Measurements from ENCODE around the gene GRHPR. TPM values are rescaled to one million over a fixed set of nuclear protein-coding genes. Genes with fewer than 3 reads are reported as not detected.

Gene GRHPR
- total RNA-seq, 5 donors from 2014 or later (not counting 1 experiment from before 2014, with no cell fraction given), result 33.3 to 63.8 (median 43.9) TPM

DNA sequence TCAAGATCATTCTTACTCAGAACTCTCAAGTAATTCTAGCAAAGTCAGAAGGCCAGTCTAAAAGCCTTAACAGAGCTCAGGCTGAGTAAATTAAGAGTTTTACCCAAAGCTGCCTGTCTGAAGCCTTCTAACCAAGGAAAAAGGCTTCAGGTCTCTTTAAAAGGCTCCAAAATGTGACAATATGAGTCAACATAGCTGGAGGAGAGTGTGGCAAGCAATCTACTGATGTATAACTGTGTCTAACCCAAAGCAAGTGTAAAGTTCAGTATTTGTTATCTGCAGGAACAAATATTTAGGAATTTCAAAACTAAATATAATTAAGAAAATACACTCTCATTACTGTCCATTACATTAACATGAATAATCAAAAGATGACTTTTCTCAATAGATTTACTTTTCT lies 31.7 kb downstream of the GRHPR start:
- ChIA-PET CTCF (no interaction called here), POLR2A (interaction anchor here in 1 of 2 donors (0.6 kb wide), 1 partner anchor 11 kb away, joined by 7 read pairs; the partner anchor contains the start of gene ZBTB5)
- peak overlapping the region in 1 of 2 donors; percentile 41 for H3K27ac Mint-ChIP-seq
- Histone ChIP-seq H3K36me3 (ENCODE audit: control insufficient read depth in 2 of 2, extremely low read depth in 1 of 2, insufficient read depth in 1 of 2, low read length in 1 of 2) (peaks cover 0 to 6% of the 10 kb centered on the region in 2 donors), H3K27me3 (replicated peaks in 1 of 2; ENCODE audit: control insufficient read depth in 2 of 2, extremely low read depth in 1 of 2, insufficient read depth in 2 of 2, low read length in 1 of 2) (no peaks in the 10 kb centered on the region), H3K4me3 (ENCODE audit: control insufficient read depth in 1 of 2, extremely low read depth in 1 of 2, low read length in 1 of 2) (no peak overlapping the region), H3K4me1 (ENCODE audit: control insufficient read depth in 1 of 2, extremely low read depth in 1 of 2, insufficient read depth in 2 of 2, low read length in 2 of 2) (peaks cover 0 to 2% of the 10 kb centered on the region in 2 experiments), H3K9me3 (no peaks in the 10 kb centered on the region), H3K27ac (ENCODE audit: low read length) (no peak overlapping the region)
- H3K9me3 Mint-ChIP-seq, result no peaks in the 10 kb centered on the region
- peaks cover 64 to 67% (median 66%) of the 10 kb centered on the region in 3 donors for H3K4me1 Mint-ChIP-seq
- ATAC-seq (replicated peaks in 1 of 4) (no peak), DNase-seq (no peak)
- no peaks in the 10 kb centered on the region for H3K27me3 Mint-ChIP-seq
- H3K36me3 Mint-ChIP-seq, result peaks cover 14% of the 10 kb centered on the region
- no peak overlapping the region for H3K4me3 Mint-ChIP-seq

DNA sequence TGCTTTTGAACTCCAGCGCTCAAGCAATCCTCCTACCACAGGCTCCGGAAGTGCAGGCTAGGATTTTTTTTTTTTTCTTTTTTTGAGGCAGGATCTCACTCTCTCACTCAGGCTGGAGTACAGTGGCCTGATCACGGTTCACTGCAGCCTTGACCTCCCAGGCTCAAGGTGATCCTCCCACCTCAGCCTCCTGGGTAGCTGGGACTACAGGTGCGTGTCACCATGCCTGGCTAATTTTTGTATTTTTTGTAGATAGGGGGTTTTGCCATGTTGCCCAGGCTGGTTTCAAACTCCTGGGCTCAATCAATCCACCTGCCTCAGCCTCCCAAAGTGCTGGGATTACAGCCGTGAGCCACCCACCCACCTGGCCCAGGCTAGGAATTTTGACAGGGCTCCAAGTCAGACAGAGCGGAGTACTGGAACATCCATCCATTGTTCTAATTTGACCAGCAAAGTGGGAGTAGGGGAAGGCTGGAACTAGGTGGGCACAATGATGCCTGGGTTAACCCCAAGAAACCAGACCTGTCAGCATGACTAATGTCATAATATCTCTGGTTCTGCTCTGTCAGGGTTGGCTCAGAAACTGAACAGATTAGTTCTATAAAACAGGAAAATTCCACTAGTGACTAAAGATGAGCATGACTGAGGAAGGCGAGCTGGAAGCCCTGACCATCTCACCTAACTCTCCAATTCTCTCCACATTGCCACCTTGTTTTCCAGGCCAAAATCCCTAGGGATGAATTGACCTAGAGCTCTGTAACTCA lies 33.6 kb downstream of the GRHPR start:
- 88% methylated on average over 1 of the region's 7 CpGs for WGBS (ENCODE audit: insufficient coverage)
- Mint-ChIP-seq H3K27me3 (no peaks in the 10 kb centered on the region), H3K4me3 (no peak overlapping the region), H3K36me3 (peaks cover 5% of the 10 kb centered on the region), H3K9me3 (no peaks in the 10 kb centered on the region), H3K4me1 (peaks cover 62 to 69% (median 67%) of the 10 kb centered on the region in 3 donors), H3K27ac (no peak overlapping the region)
- H3K27me3 ChIP-seq (replicated peaks in 1 of 2; ENCODE audit: control insufficient read depth in 2 of 2, extremely low read depth in 1 of 2, insufficient read depth in 2 of 2, low read length in 1 of 2), result no peaks in the 10 kb centered on the region
- H3K9me3 ChIP-seq, result no peaks in the 10 kb centered on the region
- H3K4me1 ChIP-seq (ENCODE audit: control insufficient read depth in 1 of 2, extremely low read depth in 1 of 2, insufficient read depth in 2 of 2, low read length in 2 of 2), result peaks cover 2% of the 10 kb centered on the region in 2 experiments
- no peak overlapping the region for H3K4me3 ChIP-seq (ENCODE audit: control insufficient read depth in 1 of 2, extremely low read depth in 1 of 2, low read length in 1 of 2)
- no peak overlapping the region for H3K27ac ChIP-seq (ENCODE audit: low read length)
- POLR2A ChIA-PET, result interaction anchor here in 1 of 2 donors (0.9 kb wide), 1 partner anchor 9 kb away, joined by 7 read pairs; the partner anchor contains the start of gene ZBTB5
- ATAC-seq (replicated peaks in 1 of 4) (no peak), DNase-seq (no peak)
- H3K36me3 ChIP-seq (ENCODE audit: control insufficient read depth in 2 of 2, extremely low read depth in 1 of 2, insufficient read depth in 1 of 2, low read length in 1 of 2), result no peaks in the 10 kb centered on the region
- CTCF ChIA-PET, result no interaction called here

DNA sequence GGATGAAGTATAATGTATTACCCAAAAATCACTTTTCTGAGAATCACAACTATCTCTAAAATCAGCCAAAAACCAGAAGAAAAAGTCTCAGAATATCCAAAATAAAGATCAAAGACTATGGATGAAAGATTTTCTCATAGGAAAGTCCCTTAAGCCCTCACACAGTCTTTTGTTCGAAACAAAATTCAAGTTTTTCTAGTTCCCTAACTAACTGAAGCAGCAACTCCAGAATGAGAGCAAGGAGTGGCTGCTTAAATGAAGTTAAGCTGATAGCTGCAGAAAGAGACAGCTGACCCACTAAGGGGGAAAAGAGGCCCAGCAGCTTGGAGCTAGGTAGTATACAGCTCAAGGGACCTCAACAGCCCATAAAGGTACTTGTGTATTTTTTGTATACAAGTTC lies 34.3 kb downstream of the GRHPR start:
- H3K4me1 ChIP-seq (ENCODE audit: control insufficient read depth in 1 of 2, extremely low read depth in 1 of 2, insufficient read depth in 2 of 2, low read length in 2 of 2), result peaks cover 2% of the 10 kb centered on the region in 2 experiments
- CTCF ChIA-PET, result no interaction called here
- no peaks in the 10 kb centered on the region for H3K27me3 ChIP-seq (replicated peaks in 1 of 2; ENCODE audit: control insufficient read depth in 2 of 2, extremely low read depth in 1 of 2, insufficient read depth in 2 of 2, low read length in 1 of 2)
- H3K36me3 ChIP-seq (ENCODE audit: control insufficient read depth in 2 of 2, extremely low read depth in 1 of 2, insufficient read depth in 1 of 2, low read length in 1 of 2), result no peaks in the 10 kb centered on the region
- Mint-ChIP-seq H3K9me3 (no peaks in the 10 kb centered on the region), H3K4me3 (no peak overlapping the region), H3K27me3 (no peaks in the 10 kb centered on the region), H3K27ac (no peak overlapping the region), H3K36me3 (peaks cover 5% of the 10 kb centered on the region), H3K4me1 (peaks cover 62 to 73% (median 67%) of the 10 kb centered on the region in 3 donors)
- no peaks in the 10 kb centered on the region for H3K9me3 ChIP-seq
- H3K27ac ChIP-seq (ENCODE audit: low read length), result no peak overlapping the region
- no CpG with 5 or more reads among the region's 1 CpG for WGBS (ENCODE audit: insufficient coverage)
- H3K4me3 ChIP-seq (ENCODE audit: control insufficient read depth in 1 of 2, extremely low read depth in 1 of 2, low read length in 1 of 2), result no peak overlapping the region
- ATAC-seq (replicated peaks in 1 of 4) (peak in 1 of 4 experiments; percentile 48), DNase-seq (no peak)
- POLR2A ChIA-PET, result interaction anchor here in 1 of 2 donors (0.9 kb wide), 1 partner anchor 8 kb away, joined by 7 read pairs; the partner anchor contains the start of gene ZBTB5

- peak overlapping the region in 1 of 2 donors; percentile 96 for H3K4me3 ChIP-seq (ENCODE audit: control insufficient read depth in 1 of 2, extremely low read depth in 1 of 2, low read length in 1 of 2)
Measured at GRCh38 chr9:37464006-37464405, 41.5 kb downstream of the GRHPR start.

DNA sequence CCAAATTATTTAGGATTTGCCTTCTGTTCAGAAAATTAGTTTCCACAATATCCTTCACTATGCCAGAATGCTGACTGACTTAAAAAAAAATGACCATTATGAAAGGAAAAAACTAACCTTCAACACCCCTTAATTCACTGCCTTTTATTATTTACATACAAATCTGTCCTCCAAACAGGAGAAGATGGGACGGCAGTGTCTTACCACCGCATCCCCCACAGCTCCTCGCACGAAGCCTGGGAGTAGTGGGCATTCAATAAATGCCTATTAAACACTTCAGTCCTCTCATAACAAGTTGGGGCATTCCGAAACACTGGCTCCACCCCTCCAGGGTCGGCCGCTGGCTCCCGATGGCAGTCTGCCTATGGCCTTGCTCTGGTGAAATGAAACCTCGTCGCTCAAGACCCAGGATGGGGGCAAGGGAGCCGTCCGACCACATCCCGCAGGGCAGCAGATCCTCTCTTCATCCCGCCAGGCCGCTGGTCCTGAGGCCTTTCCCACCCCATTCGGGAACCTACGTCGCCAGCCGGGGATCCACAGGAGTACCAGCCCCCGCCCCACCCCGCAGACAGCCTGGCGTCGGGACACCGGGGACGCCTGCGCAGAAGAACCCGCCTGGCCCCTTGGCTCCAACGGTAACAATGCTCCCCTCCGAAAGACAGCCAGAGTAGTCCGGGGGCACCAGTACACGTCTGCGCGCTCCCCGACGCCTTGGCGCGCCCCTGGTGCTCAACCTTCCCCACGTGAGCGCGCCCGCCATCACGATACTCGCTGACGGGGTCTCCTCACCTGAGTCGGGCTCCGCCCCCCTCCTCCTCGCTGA lies 42.1 kb downstream of the GRHPR start:
- Mint-ChIP-seq H3K4me3 (peak overlapping the region; percentile 91 to 96 (median 94)), H3K9me3 (no peaks in the 10 kb centered on the region), H3K27ac (peak overlapping the region; percentile 91 to 93), H3K4me1 (peaks cover 35 to 42% (median 38%) of the 10 kb centered on the region in 3 donors), H3K27me3 (no peaks in the 10 kb centered on the region), H3K36me3 (peaks cover 8% of the 10 kb centered on the region)
- Histone ChIP-seq H3K4me3 (ENCODE audit: control insufficient read depth in 1 of 2, extremely low read depth in 1 of 2, low read length in 1 of 2) (peak overlapping the region; percentile 93 to 96), H3K36me3 (ENCODE audit: control insufficient read depth in 2 of 2, extremely low read depth in 1 of 2, insufficient read depth in 1 of 2, low read length in 1 of 2) (no peaks in the 10 kb centered on the region), H3K9me3 (no peaks in the 10 kb centered on the region), H3K4me1 (ENCODE audit: control insufficient read depth in 1 of 2, extremely low read depth in 1 of 2, insufficient read depth in 2 of 2, low read length in 2 of 2) (peaks cover 13 to 23% of the 10 kb centered on the region in 2 experiments), H3K27ac (ENCODE audit: low read length) (peak overlapping the region; percentile 97), H3K27me3 (replicated peaks in 1 of 2; ENCODE audit: control insufficient read depth in 2 of 2, extremely low read depth in 1 of 2, insufficient read depth in 2 of 2, low read length in 1 of 2) (peaks cover 0 to 3% of the 10 kb centered on the region in 2 experiments)
- POLR2A ChIA-PET, result interaction anchor here (0.5 to 2.0 kb wide), 8 partner anchors 8 to 387 kb away, joined by 3 to 10 read pairs (median 3); partner anchors contain the start of gene POLR1E (in 1 of the 2)
- ATAC-seq (replicated peaks in 1 of 4), result peak; percentile 48 to 58 (median 51)
- WGBS (ENCODE audit: insufficient coverage), result under 1% methylated on average over 40 of the region's 47 CpGs
- CTCF ChIA-PET, result interaction anchor here in 1 of 2 donors (0.9 to 1.4 kb wide), 4 partner anchors 17 to 694 kb away, joined by 3 to 8 read pairs (median 3); partner anchors contain the start of gene POLR1E
- peak in 33 of 35 experiments; percentile 22 to 91 (median 84) for DNase-seq

More at GRCh38 chr9:37464006-37464405, 41.5 kb downstream of the GRHPR start:
- peaks cover 35 to 42% (median 40%) of the 10 kb centered on the region in 3 donors for H3K4me1 Mint-ChIP-seq
- H3K36me3 Mint-ChIP-seq, result peaks cover 8% of the 10 kb centered on the region
- Histone ChIP-seq H3K9me3 (no peaks in the 10 kb centered on the region), H3K4me1 (ENCODE audit: control insufficient read depth in 1 of 2, extremely low read depth in 1 of 2, insufficient read depth in 2 of 2, low read length in 2 of 2) (peaks cover 13 to 23% of the 10 kb centered on the region in 2 experiments), H3K27me3 (replicated peaks in 1 of 2; ENCODE audit: control insufficient read depth in 2 of 2, extremely low read depth in 1 of 2, insufficient read depth in 2 of 2, low read length in 1 of 2) (peaks cover 0 to 3% of the 10 kb centered on the region in 2 experiments), H3K36me3 (ENCODE audit: control insufficient read depth in 2 of 2, extremely low read depth in 1 of 2, insufficient read depth in 1 of 2, low read length in 1 of 2) (no peaks in the 10 kb centered on the region), H3K27ac (ENCODE audit: low read length) (peak overlapping the region; percentile 97)
- CTCF ChIA-PET, result no interaction called here
- no peak for ATAC-seq (replicated peaks in 1 of 4)
- POLR2A ChIA-PET, result interaction anchor here in 1 of 2 donors (2.0 kb wide), 1 partner anchor 22 kb away, joined by 10 read pairs; the partner anchor contains the start of gene POLR1E
- H3K27ac Mint-ChIP-seq, result peak overlapping the region; percentile 63 to 93
- no peak for DNase-seq
- H3K4me3 Mint-ChIP-seq, result peak overlapping the region; percentile 91 to 96 (median 94)
- no peaks in the 10 kb centered on the region for H3K9me3 Mint-ChIP-seq
- H3K27me3 Mint-ChIP-seq, result no peaks in the 10 kb centered on the region
- WGBS (ENCODE audit: insufficient coverage), result 100% methylated on average over 1 of the region's 3 CpGs

Data from T-cell (primary cell).